SH-SY5Y (cell line): ENCODE results near the gene KRTAP4-8.

Experiments
- GATA2 ChIP-seq: IDR thresholded peaks from 2 replicates; pipeline ENCODE4 v1.6.1; 2011; ENCODE audit warnings: mild to moderate bottlenecking, low read depth, low read length
- GATA3 ChIP-seq: IDR thresholded peaks from 2 replicates; pipeline ENCODE4 v1.6.1; 2011; ENCODE audit warnings: low read depth, mild to moderate bottlenecking, low read length, moderate library complexity

- TF ChIP-seq GATA2 = no peak
- TF ChIP-seq GATA3 = no peak
These were observed 24.3 kb downstream of the KRTAP4-8 start for GRCh38 chr17:41073676-41074075.
